ENCODE results near the gene DLST.

- TF ChIP-seq POLR2A (IDR thresholded peaks at IDR 0.05), result no peak
- no peak for TF ChIP-seq CTCF (IDR thresholded peaks at IDR 0.05)
Measured at GRCh38 chr14:74898694-74899093, 17.0 kb downstream of the DLST start.
